HepG2 (cell line): ENCODE results near the gene ACRBP. TPM values are rescaled to one million over a fixed set of nuclear protein-coding genes. Genes with fewer than 3 reads are reported as not detected.
A peak's percentile ranks its signal among the peaks of the same experiment; 100 is the strongest.

Experiments used
- ARNT ChIP-seq: fragments of 450-650 bp; IDR thresholded peaks from 2 replicates; pipeline ENCODE4 v1.6.1; 2017
- ATAD3A ChIP-seq: sonication (generic); formaldehyde crosslinking; IDR thresholded peaks from 2 replicates; pipeline ENCODE4 v1.4.0; 2020; ENCODE audit warnings: missing genetic modification reagents
- BRCA1 ChIP-seq: sonication (generic); formaldehyde crosslinking; IDR thresholded peaks from 2 replicates; pipeline ENCODE4 v1.4.0; 2020; ENCODE audit warnings: missing genetic modification reagents
- MYC ChIP-seq: sonication (generic); formaldehyde crosslinking; IDR thresholded peaks from 2 replicates; pipeline ENCODE4 v1.9.0; 2021; ENCODE audit warnings: missing genetic modification reagents, borderline replicate concordance
- PAX8 ChIP-seq: sonication (generic); formaldehyde crosslinking; IDR thresholded peaks from 2 replicates; pipeline ENCODE4 v1.8.0; 2022; ENCODE audit warnings: mild to moderate bottlenecking, missing genetic modification reagents, borderline replicate concordance
- POLR2G ChIP-seq: fragments of 200-400 bp; formaldehyde crosslinking; IDR thresholded peaks from 2 replicates; pipeline ENCODE4 v1.6.1; 2018; ENCODE audit warnings: mild to moderate bottlenecking, low read depth, low read length, moderate library complexity
- RORA ChIP-seq: sonication (generic); formaldehyde crosslinking; IDR thresholded peaks from 2 replicates; pipeline ENCODE4 v1.5.0; 2020; ENCODE audit warnings: mild to moderate bottlenecking, missing genetic modification reagents, moderate library complexity
- polyA plus RNA-seq, 8 experiments: library from polyadenylated mRNA; depleted of rRNA in 3 of 8; stranded (reverse) in 7 of 8; unstranded in 1 of 8; fragments of >200 nt; fragmentation: Illumina TruSeq in 4 of 8; extraction: Trizol in 4 of 8; gene quantifications; 2 replicates each; pipeline versions ENCODE4 v1.2.1 to v1.2.3, GENCODE V29; 2011 to 2016; ENCODE audit warnings: low read depth in 4 of 8, missing spikeins in 1 of 8, mixed read lengths in 1 of 8; ENCODE audit not compliant: insufficient read depth in 1 of 8
- total RNA-seq, 5 experiments: library from RNA; depleted of rRNA; stranded (reverse); fragments of >200 nt; fragmentation: Illumina TruSeq; extraction: Trizol; gene quantifications; 2 replicates each; pipeline ENCODE4 v1.2.3, GENCODE V29; 2016; ENCODE audit warnings: low read depth in 1 of 5
- TF ChIP-seq, protein P1 (sequence below), 2 experiments: fragments of 450-650 bp in 1 of 2; sonication (generic) in 1 of 2; formaldehyde crosslinking in 1 of 2; IDR thresholded peaks; 2 replicates each; pipeline versions ENCODE4 v1.6.1 to v1.8.0; 2016 to 2022; ENCODE audit warnings: antibody characterized with exemption in 1 of 2, mild to moderate bottlenecking in 1 of 2, missing genetic modification reagents in 1 of 2
- TF ChIP-seq, protein P2 (sequence below): fragments of 450-650 bp; IDR thresholded peaks from 2 replicates; pipeline ENCODE4 v1.6.1; 2016
- TF ChIP-seq, protein P3 (sequence below): sonication (generic); formaldehyde crosslinking; conservative IDR thresholded peaks from 2 replicates; pipeline ENCODE4 v1.4.0; 2020; ENCODE audit warnings: missing genetic modification reagents
- TF ChIP-seq, protein P4 (sequence below): sonication (generic); formaldehyde crosslinking; IDR thresholded peaks from 2 replicates; pipeline ENCODE4 v1.4.0; 2020; ENCODE audit warnings: missing genetic modification reagents, borderline replicate concordance

ACRBP gene
- total and polyA plus RNA-seq, 2 of the 13 experiments (the other 11 are each of a cell fraction or from before 2014, with no cell fraction given) = 0.46 TPM; not detected in 1

DNA sequence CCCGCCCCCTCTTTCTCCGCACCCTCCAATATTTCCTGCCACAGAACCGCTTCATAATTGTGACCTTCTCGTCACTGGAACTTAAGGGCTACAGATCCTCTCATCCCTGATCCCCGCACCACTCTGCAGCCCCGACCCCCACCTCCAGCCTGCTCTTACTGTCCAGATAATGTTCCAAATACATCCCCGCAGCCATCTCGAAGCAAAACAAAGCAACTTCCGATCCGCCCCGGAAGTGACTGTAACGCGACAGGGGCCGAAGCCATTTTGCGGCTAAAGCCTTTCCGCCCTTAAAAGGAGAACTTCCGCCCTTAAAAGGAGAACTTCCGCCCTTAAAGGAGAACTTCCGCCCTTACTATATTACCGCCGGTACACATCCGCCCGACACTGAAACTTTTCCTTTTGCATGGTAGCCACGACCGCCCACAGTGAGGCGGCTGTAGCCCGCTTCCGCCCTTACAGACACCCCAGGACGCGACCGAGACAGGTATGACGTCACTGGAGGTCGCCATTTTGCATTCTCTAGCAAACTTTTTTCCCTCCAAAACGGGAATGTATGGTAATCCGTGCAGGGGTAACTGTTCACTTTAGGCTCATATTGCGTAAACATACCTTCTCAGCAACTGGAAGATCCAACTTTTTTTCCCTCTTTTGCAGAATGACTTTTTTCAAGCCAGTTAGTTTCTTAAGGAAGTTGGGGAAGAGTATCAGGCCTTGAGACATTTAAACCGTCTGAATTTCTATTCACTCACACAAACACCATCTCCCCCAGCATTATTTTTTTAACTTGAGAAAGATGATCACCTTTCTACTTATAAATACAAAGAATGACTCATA is 15.9 kb upstream of the ACRBP start, which contains the start of gene ING4 (continued):
- TF ChIP-seq, protein P1, sequence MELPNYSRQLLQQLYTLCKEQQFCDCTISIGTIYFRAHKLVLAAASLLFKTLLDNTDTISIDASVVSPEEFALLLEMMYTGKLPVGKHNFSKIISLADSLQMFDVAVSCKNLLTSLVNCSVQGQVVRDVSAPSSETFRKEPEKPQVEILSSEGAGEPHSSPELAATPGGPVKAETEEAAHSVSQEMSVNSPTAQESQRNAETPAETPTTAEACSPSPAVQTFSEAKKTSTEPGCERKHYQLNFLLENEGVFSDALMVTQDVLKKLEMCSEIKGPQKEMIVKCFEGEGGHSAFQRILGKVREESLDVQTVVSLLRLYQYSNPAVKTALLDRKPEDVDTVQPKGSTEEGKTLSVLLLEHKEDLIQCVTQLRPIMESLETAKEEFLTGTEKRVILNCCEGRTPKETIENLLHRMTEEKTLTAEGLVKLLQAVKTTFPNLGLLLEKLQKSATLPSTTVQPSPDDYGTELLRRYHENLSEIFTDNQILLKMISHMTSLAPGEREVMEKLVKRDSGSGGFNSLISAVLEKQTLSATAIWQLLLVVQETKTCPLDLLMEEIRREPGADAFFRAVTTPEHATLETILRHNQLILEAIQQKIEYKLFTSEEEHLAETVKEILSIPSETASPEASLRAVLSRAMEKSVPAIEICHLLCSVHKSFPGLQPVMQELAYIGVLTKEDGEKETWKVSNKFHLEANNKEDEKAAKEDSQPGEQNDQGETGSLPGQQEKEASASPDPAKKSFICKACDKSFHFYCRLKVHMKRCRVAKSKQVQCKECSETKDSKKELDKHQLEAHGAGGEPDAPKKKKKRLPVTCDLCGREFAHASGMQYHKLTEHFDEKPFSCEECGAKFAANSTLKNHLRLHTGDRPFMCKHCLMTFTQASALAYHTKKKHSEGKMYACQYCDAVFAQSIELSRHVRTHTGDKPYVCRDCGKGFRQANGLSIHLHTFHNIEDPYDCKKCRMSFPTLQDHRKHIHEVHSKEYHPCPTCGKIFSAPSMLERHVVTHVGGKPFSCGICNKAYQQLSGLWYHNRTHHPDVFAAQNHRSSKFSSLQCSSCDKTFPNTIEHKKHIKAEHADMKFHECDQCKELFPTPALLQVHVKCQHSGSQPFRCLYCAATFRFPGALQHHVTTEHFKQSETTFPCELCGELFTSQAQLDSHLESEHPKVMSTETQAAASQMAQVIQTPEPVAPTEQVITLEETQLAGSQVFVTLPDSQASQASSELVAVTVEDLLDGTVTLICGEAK (IDR thresholded peaks at IDR 0.05) = peak; percentile 96
- TF ChIP-seq, protein P1 (CRISPR knock-in tag; IDR thresholded peaks at IDR 0.05) = peak; percentile 97
- TF ChIP-seq RORA (CRISPR knock-in tag) (no peak), ARNT (no peak), POLR2G (peak; percentile 79), PAX8 (CRISPR knock-in tag) (no peak), MYC (CRISPR knock-in tag) (peak; percentile 58; the same call in 1 of the 2 replicates), BRCA1 (CRISPR knock-in tag) (no peak), ATAD3A (CRISPR knock-in tag) (no peak)
- TF ChIP-seq, protein P2, sequence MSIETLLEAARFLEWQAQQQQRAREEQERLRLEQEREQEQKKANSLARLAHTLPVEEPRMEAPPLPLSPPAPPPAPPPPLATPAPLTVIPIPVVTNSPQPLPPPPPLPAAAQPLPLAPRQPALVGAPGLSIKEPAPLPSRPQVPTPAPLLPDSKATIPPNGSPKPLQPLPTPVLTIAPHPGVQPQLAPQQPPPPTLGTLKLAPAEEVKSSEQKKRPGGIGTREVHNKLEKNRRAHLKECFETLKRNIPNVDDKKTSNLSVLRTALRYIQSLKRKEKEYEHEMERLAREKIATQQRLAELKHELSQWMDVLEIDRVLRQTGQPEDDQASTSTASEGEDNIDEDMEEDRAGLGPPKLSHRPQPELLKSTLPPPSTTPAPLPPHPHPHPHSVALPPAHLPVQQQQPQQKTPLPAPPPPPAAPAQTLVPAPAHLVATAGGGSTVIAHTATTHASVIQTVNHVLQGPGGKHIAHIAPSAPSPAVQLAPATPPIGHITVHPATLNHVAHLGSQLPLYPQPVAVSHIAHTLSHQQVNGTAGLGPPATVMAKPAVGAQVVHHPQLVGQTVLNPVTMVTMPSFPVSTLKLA = peak; percentile 22; the same call in 1 of the 2 replicates
- TF ChIP-seq, protein P3, sequence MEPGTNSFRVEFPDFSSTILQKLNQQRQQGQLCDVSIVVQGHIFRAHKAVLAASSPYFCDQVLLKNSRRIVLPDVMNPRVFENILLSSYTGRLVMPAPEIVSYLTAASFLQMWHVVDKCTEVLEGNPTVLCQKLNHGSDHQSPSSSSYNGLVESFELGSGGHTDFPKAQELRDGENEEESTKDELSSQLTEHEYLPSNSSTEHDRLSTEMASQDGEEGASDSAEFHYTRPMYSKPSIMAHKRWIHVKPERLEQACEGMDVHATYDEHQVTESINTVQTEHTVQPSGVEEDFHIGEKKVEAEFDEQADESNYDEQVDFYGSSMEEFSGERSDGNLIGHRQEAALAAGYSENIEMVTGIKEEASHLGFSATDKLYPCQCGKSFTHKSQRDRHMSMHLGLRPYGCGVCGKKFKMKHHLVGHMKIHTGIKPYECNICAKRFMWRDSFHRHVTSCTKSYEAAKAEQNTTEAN (CRISPR knock-in tag) = no peak
- TF ChIP-seq, protein P4, sequence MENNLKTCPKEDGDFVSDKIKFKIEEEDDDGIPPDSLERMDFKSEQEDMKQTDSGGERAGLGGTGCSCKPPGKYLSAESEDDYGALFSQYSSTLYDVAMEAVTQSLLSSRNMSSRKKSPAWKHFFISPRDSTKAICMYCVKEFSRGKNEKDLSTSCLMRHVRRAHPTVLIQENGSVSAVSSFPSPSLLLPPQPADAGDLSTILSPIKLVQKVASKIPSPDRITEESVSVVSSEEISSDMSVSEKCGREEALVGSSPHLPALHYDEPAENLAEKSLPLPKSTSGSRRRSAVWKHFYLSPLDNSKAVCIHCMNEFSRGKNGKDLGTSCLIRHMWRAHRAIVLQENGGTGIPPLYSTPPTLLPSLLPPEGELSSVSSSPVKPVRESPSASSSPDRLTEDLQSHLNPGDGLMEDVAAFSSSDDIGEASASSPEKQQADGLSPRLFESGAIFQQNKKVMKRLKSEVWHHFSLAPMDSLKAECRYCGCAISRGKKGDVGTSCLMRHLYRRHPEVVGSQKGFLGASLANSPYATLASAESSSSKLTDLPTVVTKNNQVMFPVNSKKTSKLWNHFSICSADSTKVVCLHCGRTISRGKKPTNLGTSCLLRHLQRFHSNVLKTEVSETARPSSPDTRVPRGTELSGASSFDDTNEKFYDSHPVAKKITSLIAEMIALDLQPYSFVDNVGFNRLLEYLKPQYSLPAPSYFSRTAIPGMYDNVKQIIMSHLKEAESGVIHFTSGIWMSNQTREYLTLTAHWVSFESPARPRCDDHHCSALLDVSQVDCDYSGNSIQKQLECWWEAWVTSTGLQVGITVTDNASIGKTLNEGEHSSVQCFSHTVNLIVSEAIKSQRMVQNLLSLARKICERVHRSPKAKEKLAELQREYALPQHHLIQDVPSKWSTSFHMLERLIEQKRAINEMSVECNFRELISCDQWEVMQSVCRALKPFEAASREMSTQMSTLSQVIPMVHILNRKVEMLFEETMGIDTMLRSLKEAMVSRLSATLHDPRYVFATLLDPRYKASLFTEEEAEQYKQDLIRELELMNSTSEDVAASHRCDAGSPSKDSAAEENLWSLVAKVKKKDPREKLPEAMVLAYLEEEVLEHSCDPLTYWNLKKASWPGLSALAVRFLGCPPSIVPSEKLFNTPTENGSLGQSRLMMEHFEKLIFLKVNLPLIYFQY (CRISPR knock-in tag) = no peak
